ENCODE data around the gene EIF1AX.

DNA sequence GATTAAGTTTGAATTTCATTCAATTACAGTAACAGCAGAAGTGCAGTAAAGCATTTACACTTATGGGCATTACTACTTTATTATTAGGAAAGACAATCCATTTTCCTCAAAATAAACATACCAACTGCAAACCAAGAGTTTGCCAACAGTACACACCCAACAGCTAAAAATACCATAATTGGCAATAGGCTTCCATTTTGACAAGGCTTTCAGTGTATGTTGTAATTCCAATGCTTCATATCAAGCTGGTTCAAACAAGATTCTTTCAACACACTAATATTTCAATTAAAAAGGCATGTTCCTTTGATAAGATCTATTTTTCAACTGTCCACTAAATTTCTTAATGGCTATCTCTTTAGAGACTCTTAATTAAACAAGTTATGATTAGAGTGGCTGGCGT lies 12.1 kb downstream of the EIF1AX start:
- TF ChIP-seq POLR2AphosphoS5 (IDR thresholded peaks at IDR 0.05), result no peak
- TF ChIP-seq EP300 (IDR thresholded peaks at IDR 0.05), result no peak

Data from sigmoid colon (tissue), 4 donors.